HG03280 (cell line): Measurements from ENCODE around the gene KMT2C.
"Not testable (repeated sequence)": the region's sequence is repeated elsewhere in the genome, so short reads cannot be mapped to it uniquely, and the experiment has no call there.

Source experiments
- ATAC-seq: cut with Tn5 transposase; IDR thresholded peaks from one replicate; pipeline ENCODE4 v1.9.1; 2021; ENCODE audit warnings: mild to moderate bottlenecking, moderate library complexity; ENCODE audit not compliant: unreplicated experiment

KMT2C gene

GRCh38 chr7:152442330-152442835, 6.6 kb upstream of the KMT2C start:
- no peak for ATAC-seq

DNA sequence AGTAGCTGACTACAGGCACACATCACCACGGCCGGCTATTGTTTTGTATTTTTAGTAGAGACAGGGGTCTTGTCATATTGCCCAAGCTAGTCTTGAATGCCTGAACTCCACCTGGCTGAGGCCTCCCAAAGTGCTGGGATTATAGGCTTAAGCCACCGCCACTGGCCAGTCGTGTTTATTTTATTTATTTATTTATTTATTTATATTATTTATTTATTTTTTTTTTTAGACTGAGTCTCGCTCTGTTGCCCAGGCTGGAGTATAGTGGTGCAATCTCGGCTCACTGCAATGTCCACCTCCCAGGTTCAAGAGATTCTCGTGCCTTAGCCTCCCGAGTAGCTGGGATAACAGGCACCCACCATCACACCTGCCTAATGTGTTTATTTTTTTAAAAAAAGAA, 6.0 kb upstream of the KMT2C start:
- ATAC-seq = not testable (repeated sequence)

DNA sequence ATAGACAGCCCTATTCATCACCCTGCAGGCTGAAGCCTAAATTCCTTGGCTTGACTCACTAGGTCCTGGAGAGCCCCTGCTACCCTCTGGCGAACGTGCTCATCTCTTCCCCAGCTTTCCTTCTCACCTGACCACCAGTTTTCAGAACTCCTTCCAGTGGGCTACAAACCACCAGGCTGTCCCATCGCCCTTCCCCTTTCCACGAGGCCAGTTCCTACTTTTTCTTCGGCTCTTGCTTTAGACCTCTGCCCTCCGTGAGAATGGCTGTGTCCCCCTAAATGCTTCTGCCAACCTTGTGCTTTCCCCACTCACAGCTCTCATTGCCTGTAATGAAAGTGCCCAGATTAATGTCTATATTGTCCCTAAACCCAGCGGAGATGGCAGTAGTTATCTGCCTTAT, 5.4 kb upstream of the KMT2C start:
- not testable (repeated sequence) for ATAC-seq

GRCh38 chr7:152438017-152438416, 2.2 kb upstream of the KMT2C start:
- not testable (repeated sequence) for ATAC-seq

GRCh38 chr7:152436931-152437575, 1.2 kb upstream of the KMT2C start:
- not testable (repeated sequence) for ATAC-seq

DNA sequence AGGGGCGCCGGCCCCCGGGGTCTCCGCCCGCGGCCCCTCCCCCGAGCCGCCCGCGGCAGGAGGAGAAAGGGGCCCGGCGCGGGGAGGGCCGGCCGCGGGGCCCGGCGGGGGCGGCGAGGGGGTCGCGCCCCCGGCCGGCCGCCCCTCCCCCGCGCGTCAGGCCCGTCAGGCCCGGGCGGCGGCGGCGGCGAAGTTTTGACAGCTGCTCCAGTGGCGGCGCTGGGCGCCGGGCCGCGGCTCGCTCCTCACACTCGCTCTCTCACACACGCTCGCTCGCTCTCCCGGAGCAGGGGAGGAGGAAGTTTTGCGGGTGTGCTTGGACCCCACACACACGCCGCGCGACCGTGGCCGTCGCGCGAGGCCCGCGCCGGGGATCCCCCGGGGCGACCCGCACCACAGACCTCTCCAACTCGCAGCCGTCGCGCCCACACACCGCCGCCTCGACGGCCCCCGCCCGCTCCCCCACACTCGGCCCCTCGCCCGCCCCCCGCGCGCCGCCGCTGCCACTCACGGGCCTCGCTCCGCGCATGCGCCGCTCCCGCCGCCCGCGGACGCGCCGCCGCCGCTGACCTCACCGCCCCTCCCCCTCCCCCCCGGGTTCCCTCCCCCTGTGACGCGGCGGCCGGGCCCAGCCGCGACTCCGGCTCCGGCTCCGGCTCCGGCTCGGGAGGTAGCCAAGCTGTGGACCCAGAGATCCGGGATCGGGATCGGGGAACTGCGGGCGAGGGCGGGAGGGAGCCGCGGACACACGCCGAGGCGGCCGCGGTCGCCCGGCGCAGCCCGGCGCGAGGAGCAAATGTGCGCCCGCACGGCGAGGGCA, 518 bp upstream of the KMT2C start:
- peak; percentile 54 for ATAC-seq

- not testable (repeated sequence) for ATAC-seq
Measured at GRCh38 chr7:152434511-152435383, 1.1 kb downstream of the KMT2C start.

- ATAC-seq = not testable (repeated sequence)
Measured at GRCh38 chr7:152433721-152434490, 1.9 kb downstream of the KMT2C start.

GRCh38 chr7:152432735-152433134, 3.1 kb downstream of the KMT2C start:
- ATAC-seq = not testable (repeated sequence)

- ATAC-seq = no peak
Measured at GRCh38 chr7:152430854-152431253, 4.9 kb downstream of the KMT2C start.

GRCh38 chr7:152430118-152430517, 5.7 kb downstream of the KMT2C start:
- ATAC-seq = not testable (repeated sequence)

GRCh38 chr7:152424348-152425108, 11.3 kb downstream of the KMT2C start:
- no peak for ATAC-seq

GRCh38 chr7:152423991-152424347, 11.8 kb downstream of the KMT2C start:
- no peak for ATAC-seq

GRCh38 chr7:152423171-152423570, 12.6 kb downstream of the KMT2C start:
- not testable (repeated sequence) for ATAC-seq

DNA sequence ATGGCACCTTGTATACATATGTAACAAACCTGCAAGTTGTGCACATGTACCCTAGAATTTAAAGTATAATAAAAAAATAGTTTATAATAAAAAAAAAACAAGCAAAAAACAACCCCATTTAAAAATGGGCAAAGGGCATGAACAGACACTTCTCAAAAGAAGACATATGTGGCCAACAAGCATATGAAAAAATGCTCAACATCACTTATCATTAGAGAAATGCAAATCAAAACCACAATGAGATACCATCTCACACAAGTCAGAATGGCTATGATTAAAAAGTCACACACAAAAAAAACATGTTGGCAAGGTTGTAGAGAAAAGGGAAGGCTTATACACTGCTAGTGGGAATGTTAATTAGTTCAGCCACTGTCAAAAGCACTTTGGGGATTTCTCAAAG, 14.9 kb downstream of the KMT2C start:
- not testable (repeated sequence) for ATAC-seq

DNA sequence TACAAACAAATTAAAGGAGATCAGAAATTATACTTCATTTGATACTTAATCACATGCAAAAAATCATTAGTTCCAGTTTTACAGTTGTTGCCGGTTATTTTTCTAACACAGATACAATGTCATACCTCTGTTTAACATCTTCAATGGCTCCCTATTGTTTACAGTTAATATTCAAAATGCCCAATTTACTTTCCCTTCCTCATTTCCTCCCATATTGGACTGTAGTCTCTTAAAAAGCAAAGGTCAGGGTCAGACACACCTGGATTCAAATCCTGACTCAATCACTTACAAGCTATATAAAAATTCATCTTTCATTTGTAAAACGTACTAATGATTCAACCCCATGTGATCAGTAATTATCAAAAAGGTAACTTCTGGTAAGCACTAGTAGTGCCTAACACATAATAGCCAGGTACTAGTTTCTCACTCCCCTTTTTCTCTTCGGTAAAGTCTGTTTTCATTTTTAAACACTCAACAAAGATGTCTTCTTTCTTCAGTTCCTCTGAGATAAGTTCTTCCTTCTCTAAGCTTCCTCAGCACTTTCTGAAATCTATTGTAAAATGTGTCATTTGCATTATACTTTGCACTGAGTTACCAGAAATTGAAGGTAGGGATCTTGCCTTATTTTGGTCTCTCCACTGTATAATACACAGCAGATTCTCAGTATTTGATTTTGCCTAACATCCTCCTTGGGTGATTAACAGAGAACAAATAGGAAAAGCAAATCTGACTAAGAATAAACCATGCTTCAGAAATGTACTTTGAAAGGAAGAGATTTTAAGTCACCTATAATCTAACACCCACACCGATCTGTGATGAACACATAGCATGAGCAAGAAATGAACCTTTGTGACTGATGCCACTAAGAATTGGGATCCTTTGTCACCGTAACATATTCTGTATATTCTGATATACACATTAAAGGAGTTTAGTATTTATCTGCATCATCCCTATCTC, 16.1 kb downstream of the KMT2C start:
- no peak for ATAC-seq

GRCh38 chr7:152414779-152415178, 21.0 kb downstream of the KMT2C start:
- ATAC-seq = no peak

DNA sequence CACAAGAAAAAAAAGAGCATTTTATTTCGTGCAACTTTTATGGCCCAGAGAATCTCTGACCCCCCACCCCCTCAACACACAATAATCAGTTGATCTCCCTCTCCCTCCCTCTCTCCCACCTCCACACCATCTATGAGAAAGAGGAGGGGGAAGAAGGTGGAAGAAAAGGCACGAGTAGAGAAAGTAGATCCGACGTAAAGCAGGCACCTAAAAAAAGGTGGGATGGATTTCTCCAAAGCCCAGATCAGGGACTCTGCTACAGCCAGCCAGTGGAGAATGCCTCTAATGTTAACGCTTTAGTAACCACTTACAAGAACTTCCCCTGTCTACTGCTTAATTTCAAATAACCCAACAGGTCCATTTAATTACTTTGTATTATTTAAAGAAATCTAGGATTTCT, 24.4 kb downstream of the KMT2C start:
- no peak for ATAC-seq

- ATAC-seq = no peak
Measured at GRCh38 chr7:152406491-152406890, 29.3 kb downstream of the KMT2C start.
